ENCODE data around the gene ERP29.
"Not testable (repeated sequence)": the region's sequence is repeated elsewhere in the genome, so short reads cannot be mapped to it uniquely, and the experiment has no call there.

ERP29 gene

DNA sequence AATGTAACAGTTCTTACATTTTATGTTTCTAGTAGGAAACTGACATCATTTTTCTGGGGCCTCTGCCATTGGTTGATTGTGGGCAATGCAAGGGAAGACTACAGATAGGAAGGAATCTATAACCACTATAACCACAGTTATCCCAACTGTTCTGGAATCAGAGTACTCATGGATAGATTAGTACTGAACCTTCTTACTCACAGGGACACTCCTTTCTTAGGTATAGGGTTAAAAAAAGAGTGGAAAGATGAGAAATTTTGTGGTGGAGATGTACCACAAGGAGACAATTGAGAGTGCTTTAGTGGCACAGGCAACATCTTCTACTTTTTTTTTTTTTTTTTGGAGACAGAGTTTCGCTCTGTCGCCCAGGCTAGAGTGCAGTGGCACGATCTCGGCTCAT, 21.3 kb upstream of the ERP29 start:
- Histone ChIP-seq H3K9ac (ENCODE audit: low read depth, low read length) (no peak overlapping the region), H3K4me1 (ENCODE audit: control insufficient read depth, insufficient read depth, low read length) (no peaks in the 10 kb centered on the region), H3K9me3 (replicated peaks; ENCODE audit: low read length) (no peaks in the 10 kb centered on the region), H3K27me3 (ENCODE audit: control insufficient read depth, insufficient read depth, low read length) (no peaks in the 10 kb centered on the region), H3K4me2 (ENCODE audit: low read length) (no peak overlapping the region), H3K36me3 (ENCODE audit: insufficient read depth, low read length) (no peaks in the 10 kb centered on the region), H3K4me3 (ENCODE audit: low read length) (no peak overlapping the region)

DNA sequence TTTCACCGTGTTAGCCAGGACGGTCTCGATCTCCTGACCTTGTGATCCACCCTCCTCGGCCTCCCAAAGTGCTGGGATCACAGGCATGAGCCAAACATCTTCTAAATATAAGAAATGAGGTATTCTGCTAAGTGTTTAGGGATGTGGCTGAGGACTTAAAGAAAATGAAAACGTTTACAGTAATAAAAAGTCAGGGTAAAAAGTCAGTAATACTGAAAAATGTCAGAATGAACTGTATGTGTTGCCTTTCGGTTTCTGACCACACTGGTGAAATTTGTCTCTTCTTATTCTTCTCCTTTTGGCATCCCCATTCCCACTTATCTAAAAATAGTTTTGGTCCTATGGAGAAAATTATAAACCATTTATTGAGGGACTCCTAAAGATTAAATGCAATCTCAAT, 20.8 kb upstream of the ERP29 start:
- Histone ChIP-seq H3K4me3 (ENCODE audit: low read length) (no peak overlapping the region), H3K27me3 (ENCODE audit: control insufficient read depth, insufficient read depth, low read length) (no peaks in the 10 kb centered on the region), H3K9me3 (replicated peaks; ENCODE audit: low read length) (no peaks in the 10 kb centered on the region), H3K4me1 (ENCODE audit: control insufficient read depth, insufficient read depth, low read length) (no peaks in the 10 kb centered on the region), H3K4me2 (ENCODE audit: low read length) (no peak overlapping the region), H3K9ac (ENCODE audit: low read depth, low read length) (no peak overlapping the region), H3K36me3 (ENCODE audit: insufficient read depth, low read length) (no peaks in the 10 kb centered on the region)

- no peaks in the 10 kb centered on the region for H3K4me1 ChIP-seq (ENCODE audit: control insufficient read depth, insufficient read depth, low read length)
- H3K9ac ChIP-seq (ENCODE audit: low read depth, low read length): no peak overlapping the region
- H3K27me3 ChIP-seq (ENCODE audit: control insufficient read depth, insufficient read depth, low read length): no peaks in the 10 kb centered on the region
- H3K4me3 ChIP-seq (ENCODE audit: low read length): no peak overlapping the region
- no peak overlapping the region for H3K4me2 ChIP-seq (ENCODE audit: low read length)
- no peaks in the 10 kb centered on the region for H3K36me3 ChIP-seq (ENCODE audit: insufficient read depth, low read length)
- no peaks in the 10 kb centered on the region for H3K9me3 ChIP-seq (replicated peaks; ENCODE audit: low read length)
These were observed 19.7 kb upstream of the ERP29 start for GRCh38 chr12:111993292-111994150.

DNA sequence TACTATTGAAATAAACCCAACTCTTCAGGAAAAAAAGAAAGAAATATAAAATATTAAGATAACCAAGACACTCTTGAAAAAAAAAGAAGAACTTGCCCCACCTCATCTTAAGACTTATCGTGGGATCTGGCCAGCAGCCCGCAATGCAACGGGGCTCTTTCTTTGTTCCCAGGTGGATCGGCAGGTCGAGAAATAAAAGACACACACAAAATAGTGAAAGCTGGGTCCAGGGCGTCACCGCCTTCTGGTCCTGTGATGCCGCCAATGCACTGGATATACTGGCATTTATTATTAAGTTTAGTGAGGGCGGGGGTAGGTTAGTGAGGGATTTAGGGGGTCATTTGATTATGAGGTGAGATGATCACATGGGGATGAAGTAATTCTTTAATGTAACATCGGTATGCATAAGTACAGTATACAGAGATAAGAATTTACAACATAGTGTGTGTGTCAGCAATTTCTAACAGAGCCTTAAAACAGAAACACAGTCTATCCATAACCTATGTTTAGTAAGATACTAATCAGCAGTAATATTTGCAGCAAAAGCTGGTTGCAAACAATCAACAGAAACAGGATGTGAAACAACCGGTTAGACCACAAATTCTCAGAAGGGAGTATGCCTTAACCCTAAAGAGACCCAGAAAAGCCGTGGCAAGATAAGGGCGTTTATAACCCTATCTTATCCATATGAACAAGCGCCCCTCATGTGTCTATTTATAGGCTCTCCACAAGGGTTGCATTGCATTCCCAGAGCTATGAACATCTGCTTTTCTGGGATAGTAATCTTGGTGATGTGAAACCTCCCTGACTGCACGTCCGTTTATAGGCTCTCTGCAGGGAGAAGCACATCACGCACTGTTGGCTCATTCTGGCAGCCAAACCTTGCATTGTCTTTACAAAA, 18.8 kb upstream of the ERP29 start:
- not testable (repeated sequence) for H3K27me3 ChIP-seq (ENCODE audit: control insufficient read depth, insufficient read depth, low read length); H3K4me3 ChIP-seq (ENCODE audit: low read length); H3K9ac ChIP-seq (ENCODE audit: low read depth, low read length); H3K4me1 ChIP-seq (ENCODE audit: control insufficient read depth, insufficient read depth, low read length); H3K9me3 ChIP-seq (replicated peaks; ENCODE audit: low read length); H3K4me2 ChIP-seq (ENCODE audit: low read length); H3K36me3 ChIP-seq (ENCODE audit: insufficient read depth, low read length)

DNA sequence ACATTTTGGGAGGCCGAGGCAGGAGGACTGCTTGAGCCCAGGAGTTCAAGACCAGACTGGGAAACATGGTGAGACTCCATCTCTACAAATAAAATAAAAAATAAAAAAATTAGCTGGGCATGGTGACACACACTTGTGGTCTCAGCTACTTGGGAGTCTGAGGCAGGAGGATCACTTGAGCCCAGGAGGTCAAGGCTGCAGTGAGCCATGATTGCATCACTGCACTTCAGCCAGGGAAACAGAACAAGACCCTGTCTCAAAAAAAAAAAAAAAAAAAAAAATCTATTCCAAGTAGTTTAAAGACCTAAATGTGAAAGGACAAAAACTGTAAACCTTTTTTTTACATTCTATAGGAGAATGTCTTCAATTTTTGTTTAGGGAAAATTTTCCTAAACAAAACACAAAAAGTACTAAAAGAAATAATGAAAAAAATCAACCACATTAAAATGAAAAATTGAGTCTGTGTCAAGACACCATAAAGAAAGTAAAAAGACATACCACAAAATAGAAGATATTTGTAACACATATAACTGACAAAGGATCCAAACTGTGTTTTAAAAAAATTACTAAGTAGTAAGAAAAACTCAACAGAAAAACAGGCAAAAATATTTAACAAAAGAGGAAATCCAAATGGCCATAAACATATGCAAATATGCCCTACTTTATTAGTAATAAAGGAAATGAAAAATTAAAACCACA, 17.3 kb upstream of the ERP29 start:
- Histone ChIP-seq H3K4me3 (ENCODE audit: low read length) (no peak overlapping the region), H3K36me3 (ENCODE audit: insufficient read depth, low read length) (no peaks in the 10 kb centered on the region), H3K9ac (ENCODE audit: low read depth, low read length) (no peak overlapping the region), H3K9me3 (replicated peaks; ENCODE audit: low read length) (no peaks in the 10 kb centered on the region), H3K27me3 (ENCODE audit: control insufficient read depth, insufficient read depth, low read length) (no peaks in the 10 kb centered on the region), H3K4me2 (ENCODE audit: low read length) (no peak overlapping the region), H3K4me1 (ENCODE audit: control insufficient read depth, insufficient read depth, low read length) (no peaks in the 10 kb centered on the region)

DNA sequence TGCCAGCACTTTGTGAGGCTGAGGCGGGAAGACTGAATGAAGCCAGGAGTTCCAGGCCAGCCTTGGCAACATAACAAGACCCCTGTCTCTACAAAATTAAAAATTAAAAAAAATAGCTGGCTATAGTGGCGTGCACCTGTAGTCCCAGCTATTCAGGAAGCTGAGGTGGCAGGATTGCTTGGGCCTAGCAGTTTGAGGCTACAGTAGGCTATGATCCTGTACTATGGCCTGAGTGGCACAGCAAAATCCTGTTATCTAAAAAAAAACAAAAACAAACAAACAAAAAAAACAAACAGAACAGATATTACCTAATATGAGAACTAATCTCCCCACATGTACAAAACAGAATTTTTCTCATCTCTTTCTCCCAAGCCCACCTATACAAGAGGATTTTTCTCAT, 15.9 kb upstream of the ERP29 start:
- Histone ChIP-seq H3K9me3 (replicated peaks; ENCODE audit: low read length) (no peaks in the 10 kb centered on the region), H3K27me3 (ENCODE audit: control insufficient read depth, insufficient read depth, low read length) (no peaks in the 10 kb centered on the region), H3K9ac (ENCODE audit: low read depth, low read length) (no peak overlapping the region), H3K4me2 (ENCODE audit: low read length) (no peak overlapping the region), H3K4me3 (ENCODE audit: low read length) (no peak overlapping the region), H3K36me3 (ENCODE audit: insufficient read depth, low read length) (no peaks in the 10 kb centered on the region), H3K4me1 (ENCODE audit: control insufficient read depth, insufficient read depth, low read length) (no peaks in the 10 kb centered on the region)

DNA sequence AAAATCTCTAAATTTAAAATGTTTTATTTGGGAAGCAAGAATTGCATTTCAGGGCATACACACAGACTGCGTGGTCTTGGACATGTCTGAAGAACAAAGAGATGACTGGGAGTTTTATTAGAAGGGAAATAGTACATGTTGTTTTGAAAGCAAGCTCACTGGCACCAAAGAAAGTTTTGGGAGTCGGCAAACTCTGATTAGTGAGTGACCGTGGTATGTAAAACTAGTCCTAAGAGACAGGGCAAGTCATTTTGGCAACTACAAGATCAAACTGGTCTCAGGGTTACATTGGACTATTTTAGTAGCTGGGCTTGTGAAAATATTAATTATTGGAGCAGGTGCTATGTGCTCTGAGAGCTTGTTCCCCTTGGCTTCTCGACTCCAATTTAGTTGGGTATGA, 15.2 kb upstream of the ERP29 start:
- no peak overlapping the region for H3K9ac ChIP-seq (ENCODE audit: low read depth, low read length)
- no peaks in the 10 kb centered on the region for H3K9me3 ChIP-seq (replicated peaks; ENCODE audit: low read length)
- H3K4me3 ChIP-seq (ENCODE audit: low read length): no peak overlapping the region
- no peaks in the 10 kb centered on the region for H3K4me1 ChIP-seq (ENCODE audit: control insufficient read depth, insufficient read depth, low read length)
- no peak overlapping the region for H3K4me2 ChIP-seq (ENCODE audit: low read length)
- H3K36me3 ChIP-seq (ENCODE audit: insufficient read depth, low read length): no peaks in the 10 kb centered on the region
- no peaks in the 10 kb centered on the region for H3K27me3 ChIP-seq (ENCODE audit: control insufficient read depth, insufficient read depth, low read length)

DNA sequence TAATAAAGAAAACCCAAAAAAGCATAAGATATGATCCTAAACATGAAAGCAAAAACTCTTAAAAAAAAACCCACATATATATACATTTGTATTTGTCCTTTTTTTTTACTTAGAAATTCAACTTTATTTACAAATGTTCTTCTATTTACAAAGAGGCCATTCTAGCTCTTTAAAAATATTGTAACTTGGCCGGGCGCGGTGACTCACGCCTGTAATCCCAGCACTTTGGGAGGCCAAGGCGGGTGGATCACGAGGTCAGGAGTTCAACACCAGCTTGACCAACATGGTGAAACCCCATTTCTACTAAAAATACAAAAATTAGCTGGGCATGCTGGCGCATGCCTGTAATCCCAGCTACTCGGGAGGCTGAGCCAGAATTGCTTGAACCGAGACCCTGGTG, 14.1 kb upstream of the ERP29 start:
- not testable (repeated sequence) for H3K4me2 ChIP-seq (ENCODE audit: low read length); H3K27me3 ChIP-seq (ENCODE audit: control insufficient read depth, insufficient read depth, low read length); H3K36me3 ChIP-seq (ENCODE audit: insufficient read depth, low read length); H3K4me1 ChIP-seq (ENCODE audit: control insufficient read depth, insufficient read depth, low read length); H3K4me3 ChIP-seq (ENCODE audit: low read length); H3K9ac ChIP-seq (ENCODE audit: low read depth, low read length); H3K9me3 ChIP-seq (replicated peaks; ENCODE audit: low read length)

- no peak overlapping the region for H3K9ac ChIP-seq (ENCODE audit: low read depth, low read length)
- no peaks in the 10 kb centered on the region for H3K27me3 ChIP-seq (ENCODE audit: control insufficient read depth, insufficient read depth, low read length)
- H3K9me3 ChIP-seq (replicated peaks; ENCODE audit: low read length): no peaks in the 10 kb centered on the region
- no peak overlapping the region for H3K4me2 ChIP-seq (ENCODE audit: low read length)
- no peaks in the 10 kb centered on the region for H3K36me3 ChIP-seq (ENCODE audit: insufficient read depth, low read length)
- H3K4me3 ChIP-seq (ENCODE audit: low read length): no peak overlapping the region
- H3K4me1 ChIP-seq (ENCODE audit: control insufficient read depth, insufficient read depth, low read length): peaks cover 2% of the 10 kb centered on the region
These were observed 12.4 kb upstream of the ERP29 start for GRCh38 chr12:112000820-112001219.

DNA sequence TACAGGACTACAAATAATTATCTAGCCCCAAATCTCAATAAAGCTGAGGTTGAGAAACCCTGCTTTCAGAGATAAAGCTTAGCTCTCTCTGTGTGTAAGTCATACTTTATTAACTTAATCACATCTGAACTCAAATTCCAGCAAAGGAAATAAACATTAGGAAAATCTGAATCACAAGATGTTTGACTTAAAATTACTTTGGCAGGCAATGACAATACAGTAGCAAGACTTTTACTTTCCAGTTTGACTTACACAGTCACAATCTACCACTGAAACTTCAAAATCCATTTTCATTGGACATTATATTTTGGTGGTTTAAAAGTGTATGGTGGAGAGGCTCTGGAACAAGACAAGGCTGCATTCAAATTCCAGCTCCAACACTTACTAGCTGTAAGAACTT, 11.7 kb upstream of the ERP29 start:
- Histone ChIP-seq H3K27me3 (ENCODE audit: control insufficient read depth, insufficient read depth, low read length) (no peaks in the 10 kb centered on the region), H3K4me3 (ENCODE audit: low read length) (no peak overlapping the region)

DNA sequence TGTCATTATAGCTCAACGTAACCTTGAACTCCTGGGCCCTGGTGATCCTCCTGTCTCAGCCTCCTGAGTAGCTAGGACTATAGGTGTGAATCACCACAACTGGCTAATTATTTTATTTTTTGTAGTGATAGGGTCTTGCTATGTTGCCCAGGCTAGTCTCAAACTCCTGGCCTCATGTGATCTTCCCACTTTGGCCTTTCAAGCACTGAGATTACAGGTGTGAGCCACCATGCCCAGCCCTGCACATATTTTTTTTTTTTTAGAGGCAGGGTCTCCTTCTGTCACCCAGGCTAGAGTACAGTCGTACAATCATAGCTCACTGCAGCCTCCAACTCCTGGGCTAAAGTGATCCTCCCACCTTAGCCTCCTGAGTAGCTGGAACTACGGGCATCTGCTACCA, 9.2 kb upstream of the ERP29 start:
- H3K27me3 ChIP-seq (ENCODE audit: control insufficient read depth, insufficient read depth, low read length): no peaks in the 10 kb centered on the region
- no peak overlapping the region for H3K9ac ChIP-seq (ENCODE audit: low read depth, low read length)
- no peak overlapping the region for H3K4me2 ChIP-seq (ENCODE audit: low read length)
- no peak overlapping the region for H3K4me3 ChIP-seq (ENCODE audit: low read length)
- no peaks in the 10 kb centered on the region for H3K36me3 ChIP-seq (ENCODE audit: insufficient read depth, low read length)
- H3K4me1 ChIP-seq (ENCODE audit: control insufficient read depth, insufficient read depth, low read length): peaks cover 4% of the 10 kb centered on the region
- H3K9me3 ChIP-seq (replicated peaks; ENCODE audit: low read length): no peaks in the 10 kb centered on the region

More for the DNA sequence above, 11.7 kb upstream of the ERP29 start:
- Histone ChIP-seq H3K4me1 (ENCODE audit: control insufficient read depth, insufficient read depth, low read length) (peaks cover 4% of the 10 kb centered on the region), H3K36me3 (ENCODE audit: insufficient read depth, low read length) (no peaks in the 10 kb centered on the region), H3K9ac (ENCODE audit: low read depth, low read length) (no peak overlapping the region), H3K4me2 (ENCODE audit: low read length) (no peak overlapping the region), H3K9me3 (replicated peaks; ENCODE audit: low read length) (no peaks in the 10 kb centered on the region)

Measured in skeletal muscle satellite cell (primary cell).